ENCODE data around the gene PCYOX1L. TPM values are rescaled to one million over a fixed set of nuclear protein-coding genes. Genes with fewer than 3 reads are reported as not detected.
A peak's percentile ranks its signal among the peaks of the same experiment; 100 is the strongest.

Gene PCYOX1L
- total and polyA plus RNA-seq, 3 experiments from 2014 or later: 11.9 to 23.3 (median 22.6) TPM

GRCh38 chr5:149406979-149407306 is 49.1 kb downstream of the PCYOX1L start:
- ChIA-PET POLR2A (no interaction called here), CTCF (interaction anchor here (0.8 kb wide), 1 partner anchor 35 kb away, joined by 3 read pairs; no protein-coding TSS in a partner anchor)
- no peak for DNase-seq
- Histone ChIP-seq H3K9me3 (ENCODE audit: low read length) (no peaks in the 10 kb centered on the region), H3K36me3 (ENCODE audit: insufficient read depth, low read length) (no peaks in the 10 kb centered on the region), H3K4me3 (ENCODE audit: low read length) (no peak overlapping the region), H3K27me3 (ENCODE audit: insufficient read depth, low read length, poor library complexity, severe bottlenecking) (no peaks in the 10 kb centered on the region), H3K27ac (ENCODE audit: low read depth, low read length) (no peak overlapping the region), H3K4me1 (ENCODE audit: insufficient read depth, low read length) (no peaks in the 10 kb centered on the region)
- Mint-ChIP-seq H3K9me3 (no peaks in the 10 kb centered on the region), H3K4me1 (no peaks in the 10 kb centered on the region), H3K4me3 (no peak overlapping the region), H3K27me3 (peaks cover 0 to 13% of the 10 kb centered on the region in 2 donors), H3K36me3 (no peaks in the 10 kb centered on the region), H3K27ac (no peak overlapping the region)

- H3K27ac ChIP-seq (ENCODE audit: low read depth, low read length): no peak overlapping the region
- H3K4me1 ChIP-seq (ENCODE audit: insufficient read depth, low read length): no peaks in the 10 kb centered on the region
- DNase-seq: no peak
- Mint-ChIP-seq H3K9me3 (no peaks in the 10 kb centered on the region), H3K4me1 (no peaks in the 10 kb centered on the region), H3K4me3 (no peak overlapping the region), H3K27ac (no peak overlapping the region), H3K27me3 (peaks cover 0 to 9% of the 10 kb centered on the region in 2 donors), H3K36me3 (no peaks in the 10 kb centered on the region)
- CTCF ChIA-PET: interaction anchor here (0.5 to 1.3 kb wide), 3 partner anchors 32 to 157 kb away, joined by 3 to 4 read pairs (median 3); no protein-coding TSS in a partner anchor
- POLR2A ChIA-PET: no interaction called here
- no peaks in the 10 kb centered on the region for H3K27me3 ChIP-seq (ENCODE audit: insufficient read depth, low read length, poor library complexity, severe bottlenecking)
- no peaks in the 10 kb centered on the region for H3K36me3 ChIP-seq (ENCODE audit: insufficient read depth, low read length)
- no peak overlapping the region for H3K4me3 ChIP-seq (ENCODE audit: low read length)
- H3K9me3 ChIP-seq (ENCODE audit: low read length): no peaks in the 10 kb centered on the region
Observed at GRCh38 chr5:149407323-149408251, 49.7 kb downstream of the PCYOX1L start.

- no peaks in the 10 kb centered on the region for H3K36me3 ChIP-seq (ENCODE audit: insufficient read depth, low read length)
- Mint-ChIP-seq H3K36me3 (no peaks in the 10 kb centered on the region), H3K27ac (peak overlapping the region in 1 of 8 donors; percentile 20), H3K27me3 (peaks cover 0 to 9% of the 10 kb centered on the region in 2 donors), H3K4me1 (no peaks in the 10 kb centered on the region), H3K9me3 (no peaks in the 10 kb centered on the region), H3K4me3 (no peak overlapping the region)
- no peaks in the 10 kb centered on the region for H3K4me1 ChIP-seq (ENCODE audit: insufficient read depth, low read length)
- no peaks in the 10 kb centered on the region for H3K27me3 ChIP-seq (ENCODE audit: insufficient read depth, low read length, poor library complexity, severe bottlenecking)
- no peak overlapping the region for H3K4me3 ChIP-seq (ENCODE audit: low read length)
- no peak overlapping the region for H3K27ac ChIP-seq (ENCODE audit: low read depth, low read length)
- no peak for DNase-seq
- ChIA-PET POLR2A (no interaction called here), CTCF (interaction anchor here (1.3 kb wide), 1 partner anchor 156 kb away, joined by 4 read pairs; no protein-coding TSS in a partner anchor)
- H3K9me3 ChIP-seq (ENCODE audit: low read length): no peaks in the 10 kb centered on the region
Observed at GRCh38 chr5:149408252-149409099, 50.6 kb downstream of the PCYOX1L start.

- H3K27ac Mint-ChIP-seq: no peak overlapping the region
- H3K27me3 Mint-ChIP-seq: peaks cover 0 to 9% of the 10 kb centered on the region in 2 donors
- Histone ChIP-seq H3K9me3 (ENCODE audit: low read length) (no peaks in the 10 kb centered on the region), H3K27me3 (ENCODE audit: insufficient read depth, low read length, poor library complexity, severe bottlenecking) (no peaks in the 10 kb centered on the region), H3K4me1 (ENCODE audit: insufficient read depth, low read length) (no peaks in the 10 kb centered on the region), H3K4me3 (ENCODE audit: low read length) (no peak overlapping the region), H3K36me3 (ENCODE audit: insufficient read depth, low read length) (no peaks in the 10 kb centered on the region), H3K27ac (ENCODE audit: low read depth, low read length) (no peak overlapping the region)
- no peaks in the 10 kb centered on the region for H3K4me1 Mint-ChIP-seq
- ChIA-PET CTCF (interaction anchor here (1.3 kb wide), 1 partner anchor 155 kb away, joined by 4 read pairs; no protein-coding TSS in a partner anchor), POLR2A (no interaction called here)
- H3K9me3 Mint-ChIP-seq: no peaks in the 10 kb centered on the region
- H3K4me3 Mint-ChIP-seq: no peak overlapping the region
- DNase-seq: no peak
- no peaks in the 10 kb centered on the region for H3K36me3 Mint-ChIP-seq
Observed at GRCh38 chr5:149409268-149409948, 51.6 kb downstream of the PCYOX1L start.

- POLR2A ChIA-PET: no interaction called here
- Mint-ChIP-seq H3K9me3 (no peaks in the 10 kb centered on the region), H3K4me3 (no peak overlapping the region), H3K36me3 (no peaks in the 10 kb centered on the region), H3K27me3 (peaks cover 0 to 9% of the 10 kb centered on the region in 2 donors), H3K4me1 (no peaks in the 10 kb centered on the region), H3K27ac (no peak overlapping the region)
- CTCF ChIA-PET: no interaction called here
- DNase-seq: no peak
- no peaks in the 10 kb centered on the region for H3K27me3 ChIP-seq (ENCODE audit: insufficient read depth, low read length, poor library complexity, severe bottlenecking)
- H3K4me3 ChIP-seq (ENCODE audit: low read length): no peak overlapping the region
- no peaks in the 10 kb centered on the region for H3K4me1 ChIP-seq (ENCODE audit: insufficient read depth, low read length)
- H3K27ac ChIP-seq (ENCODE audit: low read depth, low read length): no peak overlapping the region
- no peaks in the 10 kb centered on the region for H3K9me3 ChIP-seq (ENCODE audit: low read length)
- H3K36me3 ChIP-seq (ENCODE audit: insufficient read depth, low read length): no peaks in the 10 kb centered on the region
Observed at GRCh38 chr5:149410071-149410470, 52.2 kb downstream of the PCYOX1L start.

- H3K27ac Mint-ChIP-seq: peak overlapping the region in 1 of 8 donors; percentile 33
- H3K27me3 Mint-ChIP-seq: peaks cover 0 to 6% of the 10 kb centered on the region in 2 donors
- H3K9me3 Mint-ChIP-seq: no peaks in the 10 kb centered on the region
- H3K4me3 Mint-ChIP-seq: no peak overlapping the region
- Histone ChIP-seq H3K36me3 (ENCODE audit: insufficient read depth, low read length) (no peaks in the 10 kb centered on the region), H3K27me3 (ENCODE audit: insufficient read depth, low read length, poor library complexity, severe bottlenecking) (no peaks in the 10 kb centered on the region), H3K9me3 (ENCODE audit: low read length) (no peaks in the 10 kb centered on the region), H3K4me3 (ENCODE audit: low read length) (no peak overlapping the region), H3K4me1 (ENCODE audit: insufficient read depth, low read length) (no peaks in the 10 kb centered on the region), H3K27ac (ENCODE audit: low read depth, low read length) (no peak overlapping the region)
- no peaks in the 10 kb centered on the region for H3K4me1 Mint-ChIP-seq
- no peaks in the 10 kb centered on the region for H3K36me3 Mint-ChIP-seq
- DNase-seq: no peak
- ChIA-PET POLR2A (no interaction called here), CTCF (no interaction called here)
Observed at GRCh38 chr5:149410721-149411432, 53.0 kb downstream of the PCYOX1L start.

- Histone ChIP-seq H3K4me1 (ENCODE audit: insufficient read depth, low read length) (no peaks in the 10 kb centered on the region), H3K36me3 (ENCODE audit: insufficient read depth, low read length) (no peaks in the 10 kb centered on the region), H3K4me3 (ENCODE audit: low read length) (no peak overlapping the region), H3K27me3 (ENCODE audit: insufficient read depth, low read length, poor library complexity, severe bottlenecking) (no peaks in the 10 kb centered on the region), H3K9me3 (ENCODE audit: low read length) (no peaks in the 10 kb centered on the region), H3K27ac (ENCODE audit: low read depth, low read length) (no peak overlapping the region)
- H3K4me3 Mint-ChIP-seq: no peak overlapping the region
- ChIA-PET CTCF (no interaction called here), POLR2A (no interaction called here)
- H3K27me3 Mint-ChIP-seq: peaks cover 0 to 8% of the 10 kb centered on the region in 2 donors
- no peaks in the 10 kb centered on the region for H3K4me1 Mint-ChIP-seq
- no peak for DNase-seq
- H3K36me3 Mint-ChIP-seq: no peaks in the 10 kb centered on the region
- H3K27ac Mint-ChIP-seq: peak overlapping the region in 1 of 8 donors; percentile 56
- H3K9me3 Mint-ChIP-seq: no peaks in the 10 kb centered on the region
Observed at GRCh38 chr5:149411738-149412519, 54.1 kb downstream of the PCYOX1L start.

All from CD8-positive, alpha-beta memory T cell (primary cell).